K562 (cell line): ENCODE data around the gene SCP2. TPM values are rescaled to one million over a fixed set of nuclear protein-coding genes. Genes with fewer than 3 reads are reported as not detected.

Experiments used
- ATAC-seq: fragments of 200-7000 bp; cut with Tn5 transposase; 3 replicates; pipeline ENCODE4 v1.9.1; 2020; ENCODE audit warnings: moderate library complexity
- BruUV-seq: library from RNA; stranded (reverse); fragments of 400-500 nt; replicated peaks from 2 replicates; lab custom pipeline; 2021; lab: Mats Ljungman, UMichigan
- CTCF ChIA-PET: fragments of 300-600 bp; formaldehyde crosslinking; extraction: SDS; loops from one replicate; lab custom pipeline; 2021; ENCODE audit warnings: low intra/inter-chr PET ratio; lab: Yijun Ruan, JAX
- POLR2A ChIA-PET: fragments of 300-600, 350-650 bp; sonication (Branson Sonifier 250); formaldehyde crosslinking; extraction: SDS; loops from one replicate; lab custom pipeline; 2021; ENCODE audit warnings: antibody characterized with exemption, inconsistent platforms; lab: Yijun Ruan, JAX
- DNase-seq, 4 experiments: peaks; one replicate each; pipeline versions ENCODE4 v3.0.0 to v3.0.0-alpha.2; 2011 to 2018; ENCODE audit warnings: low spot score in 3 of 4, mixed read lengths in 3 of 4; ENCODE audit errors: extremely low read depth in 1 of 4
- FAIRE-seq: peaks from 2 replicates; lab custom pipeline; 2011; peaks lifted over from hg19 to GRCh38; lab: Jason Lieb, UNC
- H2AFZ ChIP-seq: 2 replicates; pipeline ENCODE4 v1.6.0; 2011; ENCODE audit warnings: low read depth, low read length, control low read depth, inconsistent platforms
- H3K27ac ChIP-seq: fragments of 200-600 bp; 3 replicates; pipeline ENCODE4 v1.8.0; 2011; ENCODE audit warnings: low read depth, mild to moderate bottlenecking, control low read depth, inconsistent platforms, low read length, moderate library complexity, mixed read lengths; ENCODE audit errors: extremely low read depth
- H3K27me3 ChIP-seq, 2 experiments: fragments of 300-600 bp in 1 of 2; 2 replicates in 1 of 2; 3 replicates in 1 of 2; pipeline versions ENCODE4 v1.6.0 to v1.8.0; 2011; ENCODE audit warnings: inconsistent platforms in 2 of 2, low read length in 2 of 2, mild to moderate bottlenecking in 1 of 2, mixed read lengths in 1 of 2, moderate library complexity in 1 of 2; ENCODE audit not compliant: control insufficient read depth in 2 of 2, insufficient read depth in 2 of 2
- H3K36me3 ChIP-seq: fragments of 300-600 bp; 3 replicates; pipeline ENCODE4 v1.8.0; 2011; ENCODE audit warnings: mild to moderate bottlenecking, low read length, inconsistent platforms; ENCODE audit not compliant: control insufficient read depth, insufficient read depth
- H3K4me1 ChIP-seq, 2 experiments: fragments of 200-600 bp in 1 of 2; replicated peaks in 1 of 2; 2 replicates in 1 of 2; 3 replicates in 1 of 2; pipeline versions ENCODE4 v1.5.1 to v1.8.0; 2011; ENCODE audit warnings: inconsistent platforms in 2 of 2, low read length in 2 of 2, mild to moderate bottlenecking in 1 of 2, mixed read lengths in 1 of 2, moderate library complexity in 1 of 2; ENCODE audit not compliant: control insufficient read depth in 2 of 2, insufficient read depth in 2 of 2
- H3K4me2 ChIP-seq: 2 replicates; pipeline ENCODE4 v1.6.1; 2011; ENCODE audit warnings: low read length, control low read depth, inconsistent platforms, mixed read lengths; ENCODE audit not compliant: insufficient read depth
- H3K4me3 ChIP-seq: fragments of 200-600 bp; sonication (generic), shearing (Covaris generic); 2 replicates; pipeline ENCODE4 v1.5.1; 2016; ENCODE audit warnings: control low read depth, inconsistent platforms
- H3K79me2 ChIP-seq: fragments of 200-600 bp; 3 replicates; pipeline ENCODE4 v1.8.0; 2011; ENCODE audit warnings: low read length, inconsistent platforms; ENCODE audit not compliant: control insufficient read depth, insufficient read depth
- H3K9ac ChIP-seq, 2 experiments: 2 replicates each; pipeline versions ENCODE4 v1.6.0 to v1.6.1; 2011; ENCODE audit warnings: low read depth in 2 of 2, low read length in 2 of 2, control low read depth in 1 of 2, inconsistent platforms in 1 of 2, mild to moderate bottlenecking in 1 of 2, mixed read lengths in 1 of 2; ENCODE audit not compliant: insufficient read depth in 1 of 2
- H3K9me1 ChIP-seq: one replicate; pipeline ENCODE4 v1.6.0; 2011; ENCODE audit warnings: inconsistent platforms, mild to moderate bottlenecking, low read length, moderate library complexity; ENCODE audit not compliant: control insufficient read depth, insufficient read depth
- H3K9me3 ChIP-seq: replicated peaks from 2 replicates; pipeline ENCODE4 v1.5.1; 2011; ENCODE audit warnings: low read depth, low read length, inconsistent platforms; ENCODE audit not compliant: control insufficient read depth, insufficient read depth
- H4K20me1 ChIP-seq: replicated peaks from 2 replicates; pipeline ENCODE4 v1.6.1; 2011; ENCODE audit warnings: low read length, inconsistent platforms, mixed read lengths; ENCODE audit not compliant: control insufficient read depth, insufficient read depth
- NFIC ChIP-seq: fragments of 450-650 bp; IDR thresholded peaks from 2 replicates; pipeline ENCODE4 v1.6.1; 2017; ENCODE audit warnings: mild to moderate bottlenecking, inconsistent platforms
- NR2C2 ChIP-seq, 2 experiments: fragments of 200-800 bp in 1 of 2; sonication (Bioruptor generic) in 1 of 2; sonication (generic) in 1 of 2; formaldehyde crosslinking in 1 of 2; IDR thresholded peaks; 2 replicates each; pipeline versions ENCODE4 v1.6.1 to v1.8.0; 2016 to 2022; ENCODE audit warnings: mild to moderate bottlenecking in 1 of 2, missing compliant biosample characterization in 1 of 2, missing genetic modification characterization in 1 of 2, missing genetic modification reagents in 1 of 2
- POLR2A ChIP-seq: fragments of 450-650 bp; conservative IDR thresholded peaks from 2 replicates; pipeline ENCODE4 v1.6.1; 2016
- RBBP5 ChIP-seq: fragments of 200-600 bp; sonication (generic); IDR thresholded peaks from 2 replicates; pipeline ENCODE4 v1.6.1; 2012; ENCODE audit warnings: borderline replicate concordance, mild to moderate bottlenecking, low read length, control low read depth, inconsistent platforms; ENCODE audit not compliant: insufficient read depth, poor library complexity, severe bottlenecking
- SIRT6 ChIP-seq: IDR thresholded peaks from one replicate; pipeline ENCODE4 v1.6.1; 2012; ENCODE audit warnings: low read depth, mild to moderate bottlenecking, control low read depth, inconsistent platforms, low read length, moderate library complexity
- SNIP1 ChIP-seq: fragments of 450-650 bp; IDR thresholded peaks from 2 replicates; pipeline ENCODE4 v1.7.1; 2017; ENCODE audit warnings: low read depth, mild to moderate bottlenecking
- STAT5A ChIP-seq: IDR thresholded peaks from 2 replicates; pipeline ENCODE4 v1.6.1; 2012; ENCODE audit warnings: low read length, inconsistent platforms, borderline replicate concordance
- ZNF280A ChIP-seq: fragments of 450-650 bp; IDR thresholded peaks from 2 replicates; pipeline ENCODE4 v1.6.1; 2018; ENCODE audit warnings: mild to moderate bottlenecking, low read depth; ENCODE audit not compliant: partially characterized antibody
- ZNF589 ChIP-seq: fragments of 200-800 bp; sonication (Bioruptor generic); IDR thresholded peaks from 2 replicates; pipeline ENCODE4 v1.6.1; 2016; ENCODE audit warnings: low read depth, missing genetic modification characterization, missing compliant biosample characterization
- WGBS: fragments of 100-300 bp; shearing (Covaris generic); methylation state at CpG from one replicate; pipeline ENCODE4 v1.1.6; 2016; ENCODE audit warnings: low coverage, mixed read lengths; ENCODE audit not compliant: insufficient coverage; ENCODE audit errors: missing lambda C conversion rate; 5-methylcytosine and 5-hydroxymethylcytosine counted together
- in situ Hi-C: fragments of 300-500 bp; cut with MboI; formaldehyde crosslinking; loops from 4 replicates; pipeline ENCODE4 v1.15.0; 2018; ENCODE audit warnings: inconsistent platforms, mixed read lengths
- intact Hi-C: fragments of 100-400 bp; cut with micrococcal nuclease; formaldehyde crosslinking; loops from 2 replicates; pipeline ENCODE4 v1.14.2; 2022
- polyA plus RNA-seq, 8 experiments: library from polyadenylated mRNA; depleted of rRNA in 4 of 8; stranded (reverse) in 5 of 8; unstranded in 3 of 8; fragments of >200 nt; fragmentation: Nextera tagmentation in 2 of 8; fragmentation: Illumina TruSeq in 1 of 8; extraction: Ambion mirVana in 2 of 8; extraction: Trizol in 1 of 8; gene quantifications; 2 replicates each; pipeline versions ENCODE4 v1.2.1 to v1.2.3, GENCODE V29; 2011 to 2014; ENCODE audit warnings: inconsistent platforms in 1 of 8, missing spikeins in 1 of 8
- total RNA-seq, 7 experiments: library from RNA; depleted of rRNA in 6 of 7; stranded (reverse); fragments of >200 nt in 6 of 7; fragmentation: Illumina TruSeq in 2 of 7; extraction: Trizol in 2 of 7; gene quantifications; 2 replicates each; pipeline versions ENCODE4 v1.2.1 to v1.2.3, GENCODE V29; 2011 to 2021; ENCODE audit warnings: low replicate concordance in 1 of 7
- TF ChIP-seq, protein P1 (sequence below): sonication (generic); formaldehyde crosslinking; IDR thresholded peaks from 2 replicates; pipeline ENCODE4 v1.8.1; 2023; ENCODE audit warnings: missing genetic modification reagents, mild to moderate bottlenecking, borderline replicate concordance
- TF ChIP-seq, protein P2 (sequence below), 3 experiments: IDR thresholded peaks in 2 of 3; conservative IDR thresholded peaks in 1 of 3; 2 replicates each; pipeline ENCODE4 v1.5.1; 2011 to 2012; ENCODE audit warnings: low read length in 3 of 3, mild to moderate bottlenecking in 3 of 3, control low read depth in 2 of 3, improper control_type of control experiment in 1 of 3, inconsistent platforms in 1 of 3, low read depth in 1 of 3, mixed read lengths in 1 of 3, moderate library complexity in 1 of 3; ENCODE audit not compliant: insufficient read depth in 2 of 3

SCP2 gene
- total and polyA plus RNA-seq, 9 of the 15 experiments (the other 6 are each of a cell fraction or from before 2014, with no cell fraction given): 63.8 to 258 (median 106) TPM

DNA sequence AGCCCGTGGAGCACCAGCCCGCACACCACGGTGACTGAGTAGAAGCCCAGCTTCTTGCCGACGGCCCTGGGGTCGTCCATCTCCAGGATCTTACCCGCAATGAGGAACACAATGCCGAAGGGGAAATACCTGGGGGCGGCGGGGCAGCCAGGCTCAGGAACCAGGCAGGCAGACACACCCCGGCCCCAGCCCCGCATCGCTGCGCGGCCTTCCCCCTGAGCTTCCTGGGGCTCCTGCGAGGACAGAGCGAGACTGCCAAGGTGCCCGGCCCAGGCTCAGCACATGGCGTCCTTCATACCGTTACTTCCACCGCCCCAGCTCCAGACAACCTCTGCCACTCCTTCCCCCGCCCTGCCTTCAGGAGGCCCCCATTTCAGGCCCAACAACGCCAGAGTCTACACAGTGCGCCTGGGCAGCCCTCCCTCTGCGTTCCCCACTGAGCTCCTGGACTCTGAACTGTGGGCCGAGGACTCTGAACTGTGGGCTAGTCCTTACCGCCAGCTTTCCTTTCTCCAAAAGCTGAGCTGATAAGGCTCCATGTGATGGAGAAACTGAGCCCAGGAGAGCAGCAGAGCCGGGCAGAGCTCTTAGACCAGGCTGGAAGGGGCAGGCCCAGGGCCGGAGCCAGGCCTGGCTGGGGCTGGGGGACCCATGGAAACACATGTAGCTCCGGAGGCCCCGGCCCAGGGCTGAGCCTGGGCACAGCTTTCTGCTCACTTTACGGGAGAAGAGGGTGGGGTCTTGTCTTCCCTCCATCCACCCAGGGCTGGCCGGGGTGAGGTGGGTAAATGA lies 165.8 kb downstream of the SCP2 start:
- H3K27ac ChIP-seq: no peak overlapping the region
- WGBS: 14% methylated on average over 32 of the region's 33 CpGs
- FAIRE-seq (no peak), ATAC-seq (no peak), DNase-seq (no peak)
- CTCF ChIA-PET: interaction anchor here (0.7 kb wide), 1 partner anchor 1402 kb away, joined by 4 read pairs; no protein-coding TSS in a partner anchor
- BruUV-seq: no TSS peak
- no peaks in the 10 kb centered on the region for H3K9me1 ChIP-seq
- no peaks in the 10 kb centered on the region for H3K36me3 ChIP-seq
- peaks cover 29 to 52% of the 10 kb centered on the region in 2 experiments for H3K27me3 ChIP-seq
- no peak overlapping the region for H3K4me2 ChIP-seq
- intact Hi-C loops: no loop called here
- H3K79me2 ChIP-seq: no peaks in the 10 kb centered on the region
- POLR2A ChIA-PET: interaction anchor here (0.5 to 1.2 kb wide), 5 partner anchors 8 to 259 kb away, joined by 3 to 4 read pairs (median 3); no protein-coding TSS in a partner anchor
- peaks cover 8 to 50% of the 10 kb centered on the region in 2 experiments; a peak in 3 of 5 replicates for H3K4me1 ChIP-seq
- H2AFZ ChIP-seq: no peak overlapping the region
- H3K9ac ChIP-seq: no peak overlapping the region
- H3K4me3 ChIP-seq: no peak overlapping the region
- in situ Hi-C loops: no loop called here
- H3K9me3 ChIP-seq: peaks cover 26% of the 10 kb centered on the region
- no peaks in the 10 kb centered on the region for H4K20me1 ChIP-seq
- TF ChIP-seq NFIC (no peak), SIRT6 (no peak), ZNF280A (no peak), ZNF589 (no peak), SNIP1 (no peak), NR2C2 (CRISPR knock-in tag; IDR thresholded peaks at IDR 0.05) (no peak), NR2C2 (tag; IDR thresholded peaks at IDR 0.05) (no peak), POLR2A (no peak), STAT5A (no peak), RBBP5 (no peak)
- TF ChIP-seq, protein P1, sequence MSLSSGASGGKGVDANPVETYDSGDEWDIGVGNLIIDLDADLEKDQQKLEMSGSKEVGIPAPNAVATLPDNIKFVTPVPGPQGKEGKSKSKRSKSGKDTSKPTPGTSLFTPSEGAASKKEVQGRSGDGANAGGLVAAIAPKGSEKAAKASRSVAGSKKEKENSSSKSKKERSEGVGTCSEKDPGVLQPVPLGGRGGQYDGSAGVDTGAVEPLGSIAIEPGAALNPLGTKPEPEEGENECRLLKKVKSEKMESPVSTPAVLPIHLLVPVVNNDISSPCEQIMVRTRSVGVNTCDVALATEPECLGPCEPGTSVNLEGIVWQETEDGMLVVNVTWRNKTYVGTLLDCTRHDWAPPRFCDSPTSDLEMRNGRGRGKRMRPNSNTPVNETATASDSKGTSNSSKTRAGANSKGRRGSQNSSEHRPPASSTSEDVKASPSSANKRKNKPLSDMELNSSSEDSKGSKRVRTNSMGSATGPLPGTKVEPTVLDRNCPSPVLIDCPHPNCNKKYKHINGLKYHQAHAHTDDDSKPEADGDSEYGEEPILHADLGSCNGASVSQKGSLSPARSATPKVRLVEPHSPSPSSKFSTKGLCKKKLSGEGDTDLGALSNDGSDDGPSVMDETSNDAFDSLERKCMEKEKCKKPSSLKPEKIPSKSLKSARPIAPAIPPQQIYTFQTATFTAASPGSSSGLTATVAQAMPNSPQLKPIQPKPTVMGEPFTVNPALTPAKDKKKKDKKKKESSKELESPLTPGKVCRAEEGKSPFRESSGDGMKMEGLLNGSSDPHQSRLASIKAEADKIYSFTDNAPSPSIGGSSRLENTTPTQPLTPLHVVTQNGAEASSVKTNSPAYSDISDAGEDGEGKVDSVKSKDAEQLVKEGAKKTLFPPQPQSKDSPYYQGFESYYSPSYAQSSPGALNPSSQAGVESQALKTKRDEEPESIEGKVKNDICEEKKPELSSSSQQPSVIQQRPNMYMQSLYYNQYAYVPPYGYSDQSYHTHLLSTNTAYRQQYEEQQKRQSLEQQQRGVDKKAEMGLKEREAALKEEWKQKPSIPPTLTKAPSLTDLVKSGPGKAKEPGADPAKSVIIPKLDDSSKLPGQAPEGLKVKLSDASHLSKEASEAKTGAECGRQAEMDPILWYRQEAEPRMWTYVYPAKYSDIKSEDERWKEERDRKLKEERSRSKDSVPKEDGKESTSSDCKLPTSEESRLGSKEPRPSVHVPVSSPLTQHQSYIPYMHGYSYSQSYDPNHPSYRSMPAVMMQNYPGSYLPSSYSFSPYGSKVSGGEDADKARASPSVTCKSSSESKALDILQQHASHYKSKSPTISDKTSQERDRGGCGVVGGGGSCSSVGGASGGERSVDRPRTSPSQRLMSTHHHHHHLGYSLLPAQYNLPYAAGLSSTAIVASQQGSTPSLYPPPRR (CRISPR knock-in tag): no peak
- TF ChIP-seq, protein P2, sequence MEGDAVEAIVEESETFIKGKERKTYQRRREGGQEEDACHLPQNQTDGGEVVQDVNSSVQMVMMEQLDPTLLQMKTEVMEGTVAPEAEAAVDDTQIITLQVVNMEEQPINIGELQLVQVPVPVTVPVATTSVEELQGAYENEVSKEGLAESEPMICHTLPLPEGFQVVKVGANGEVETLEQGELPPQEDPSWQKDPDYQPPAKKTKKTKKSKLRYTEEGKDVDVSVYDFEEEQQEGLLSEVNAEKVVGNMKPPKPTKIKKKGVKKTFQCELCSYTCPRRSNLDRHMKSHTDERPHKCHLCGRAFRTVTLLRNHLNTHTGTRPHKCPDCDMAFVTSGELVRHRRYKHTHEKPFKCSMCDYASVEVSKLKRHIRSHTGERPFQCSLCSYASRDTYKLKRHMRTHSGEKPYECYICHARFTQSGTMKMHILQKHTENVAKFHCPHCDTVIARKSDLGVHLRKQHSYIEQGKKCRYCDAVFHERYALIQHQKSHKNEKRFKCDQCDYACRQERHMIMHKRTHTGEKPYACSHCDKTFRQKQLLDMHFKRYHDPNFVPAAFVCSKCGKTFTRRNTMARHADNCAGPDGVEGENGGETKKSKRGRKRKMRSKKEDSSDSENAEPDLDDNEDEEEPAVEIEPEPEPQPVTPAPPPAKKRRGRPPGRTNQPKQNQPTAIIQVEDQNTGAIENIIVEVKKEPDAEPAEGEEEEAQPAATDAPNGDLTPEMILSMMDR (IDR thresholded peaks at IDR 0.05 in 2 of 3, conservative IDR thresholded peaks at IDR 0.05 in 1 of 3; ENCODE audit: insufficient read depth in 2 of 3, low read depth in 1 of 3, low read length in 3 of 3): no peak
